GM18511 (cell line): ENCODE results near the gene DNAAF5.

Experiments used
- ATAC-seq: cut with Tn5 transposase; IDR thresholded peaks from one replicate; pipeline ENCODE4 v1.9.1; 2021; ENCODE audit warnings: mild to moderate bottlenecking, moderate library complexity; ENCODE audit not compliant: unreplicated experiment

DNAAF5 gene

DNA sequence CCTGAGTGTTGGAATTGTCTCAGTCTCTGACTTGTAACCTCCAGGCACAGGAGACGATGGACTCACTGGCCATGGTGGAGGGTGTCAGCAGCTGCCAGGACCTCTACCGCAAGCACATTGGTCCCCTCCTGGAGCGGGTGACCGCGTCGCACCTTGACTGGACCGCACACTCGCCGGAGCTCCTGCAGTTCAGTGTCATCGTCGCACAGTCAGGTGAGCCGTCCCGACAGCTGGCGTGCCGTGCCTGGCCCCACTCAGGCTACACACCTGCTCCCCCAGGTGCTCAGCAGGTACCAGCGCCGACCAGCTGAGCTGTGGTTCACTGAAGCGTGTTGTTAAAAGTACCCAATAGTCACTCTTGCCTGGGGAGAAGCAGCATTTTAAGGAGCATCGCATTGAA is 37.3 kb downstream of the DNAAF5 start:
- ATAC-seq, result no peak

DNA sequence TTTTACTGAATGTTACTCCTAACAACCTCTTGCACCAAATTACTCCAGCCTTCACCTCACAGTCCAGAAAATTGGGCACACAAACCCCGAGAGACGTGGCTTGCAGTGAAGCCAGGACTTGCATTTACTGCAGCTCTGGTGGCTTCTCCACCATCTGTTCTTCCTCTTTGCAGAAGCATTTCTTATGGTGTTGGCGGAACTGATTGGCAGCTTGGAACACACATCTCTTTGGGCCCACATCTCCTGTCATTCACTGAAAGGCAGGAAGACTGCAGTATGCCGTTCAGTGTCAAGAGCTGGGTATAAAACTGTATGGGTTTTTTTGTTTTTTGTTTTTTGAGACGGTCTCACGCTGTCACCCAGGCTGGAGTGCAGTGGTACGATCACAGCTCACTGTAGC is 38.9 kb downstream of the DNAAF5 start:
- ATAC-seq, result no peak

DNA sequence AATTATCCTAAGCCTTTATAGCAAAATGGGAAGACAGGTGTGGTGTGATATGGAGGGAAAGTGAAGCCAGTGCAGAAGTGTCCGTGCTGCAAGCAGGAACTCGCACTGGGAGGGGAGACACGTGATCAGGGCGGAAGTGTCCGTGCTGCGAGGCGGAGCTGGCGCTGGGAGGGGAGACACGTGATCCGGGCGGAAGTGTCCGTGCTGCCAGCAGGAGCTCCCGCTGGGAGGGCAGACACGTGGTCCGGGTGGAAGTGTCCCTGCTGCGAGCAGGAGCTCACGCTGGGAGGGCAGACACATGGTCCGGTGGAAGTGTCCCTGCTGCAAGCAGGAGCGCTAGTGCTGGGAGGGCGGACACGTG is 41.1 kb downstream of the DNAAF5 start:
- no peak for ATAC-seq

DNA sequence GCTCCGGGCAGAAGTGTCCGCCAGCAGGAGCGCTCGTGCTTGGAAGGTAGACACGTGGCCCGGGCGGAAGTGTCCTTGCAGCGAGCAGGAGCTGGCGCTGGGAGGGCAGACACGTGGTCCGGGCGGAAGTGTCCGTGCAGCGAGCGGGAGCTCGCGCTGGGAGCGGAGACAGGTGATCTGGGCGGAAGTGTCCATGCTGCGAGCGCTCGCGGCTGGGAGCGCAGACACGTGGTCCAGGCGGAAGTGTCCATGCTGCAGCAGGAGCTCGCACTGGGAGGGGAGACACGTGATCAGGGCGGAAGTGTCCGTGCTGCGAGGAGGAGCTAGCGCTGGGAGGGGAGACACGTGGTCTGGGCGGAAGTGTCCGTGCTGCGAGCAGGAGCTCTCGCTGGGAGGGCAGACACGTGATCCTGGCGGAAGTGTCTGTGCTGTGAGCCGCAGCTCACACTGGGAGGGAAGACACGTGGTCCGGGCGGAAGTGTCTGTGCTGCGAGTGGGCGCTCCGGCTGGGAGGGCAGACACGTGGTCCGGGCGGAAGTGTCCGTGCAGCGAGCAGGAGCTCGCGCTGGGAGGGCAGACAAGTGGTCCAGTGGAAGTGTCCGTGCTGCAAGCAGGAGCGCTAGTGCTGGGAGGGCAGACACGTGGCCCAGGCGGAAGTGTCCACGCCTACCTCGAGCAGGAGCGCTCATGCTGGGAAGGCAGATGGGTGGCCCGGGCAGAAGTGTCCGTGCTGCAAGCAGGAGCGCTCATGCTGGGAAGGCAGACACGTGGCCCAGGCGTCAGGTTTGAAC is 41.6 kb downstream of the DNAAF5 start:
- no peak for ATAC-seq

DNA sequence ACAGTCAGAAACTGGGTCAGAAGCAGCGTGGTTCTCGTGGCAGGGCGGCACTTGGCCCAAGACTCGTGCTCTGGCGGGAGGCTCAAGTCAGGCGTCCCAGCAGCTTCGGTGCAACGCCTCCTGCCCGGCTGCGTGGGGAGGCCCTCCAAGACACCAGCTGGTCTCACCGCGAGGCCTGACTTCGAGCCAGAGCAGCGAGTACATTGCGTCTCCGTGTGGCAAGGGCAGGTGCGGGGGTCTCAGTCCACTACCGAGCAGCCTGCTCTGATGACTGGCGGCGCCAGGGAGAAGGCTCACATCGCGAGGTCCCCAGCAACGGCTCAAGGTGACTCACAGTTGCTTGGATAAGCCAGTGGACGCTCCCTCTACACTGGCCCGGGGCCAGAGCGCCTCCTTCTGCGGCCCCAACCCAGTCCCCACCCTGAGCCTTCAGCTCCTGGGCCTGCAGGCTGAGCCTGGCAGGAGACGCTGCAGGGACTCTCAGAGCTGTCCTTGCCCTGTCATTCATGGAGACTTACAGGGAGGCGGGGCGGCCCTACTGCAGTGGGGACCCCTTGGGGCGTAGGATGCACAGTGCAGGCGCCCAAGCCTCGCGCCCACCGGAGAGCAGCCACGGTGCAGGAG is 42.5 kb downstream of the DNAAF5 start:
- ATAC-seq, result no peak

DNA sequence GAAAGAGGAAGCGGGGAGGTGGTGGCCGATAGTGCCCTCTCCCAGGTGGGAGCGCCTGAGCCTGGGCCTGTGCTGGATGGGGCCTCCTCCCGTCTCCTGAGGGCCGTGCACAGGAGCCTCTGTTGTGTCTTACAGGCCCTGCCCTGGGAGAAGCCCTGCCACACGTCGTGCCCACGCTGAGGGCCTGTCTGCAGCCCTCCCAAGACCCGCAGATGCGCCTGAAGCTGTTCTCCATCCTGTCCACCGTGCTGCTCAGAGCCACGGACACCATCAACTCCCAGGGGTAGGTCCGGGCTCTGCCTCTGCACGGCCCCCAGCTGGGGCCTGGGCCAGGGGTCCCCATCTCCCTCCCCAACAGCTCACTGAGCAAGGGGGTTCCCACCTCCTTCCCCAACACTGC is 43.8 kb downstream of the DNAAF5 start:
- ATAC-seq, result no peak

DNA sequence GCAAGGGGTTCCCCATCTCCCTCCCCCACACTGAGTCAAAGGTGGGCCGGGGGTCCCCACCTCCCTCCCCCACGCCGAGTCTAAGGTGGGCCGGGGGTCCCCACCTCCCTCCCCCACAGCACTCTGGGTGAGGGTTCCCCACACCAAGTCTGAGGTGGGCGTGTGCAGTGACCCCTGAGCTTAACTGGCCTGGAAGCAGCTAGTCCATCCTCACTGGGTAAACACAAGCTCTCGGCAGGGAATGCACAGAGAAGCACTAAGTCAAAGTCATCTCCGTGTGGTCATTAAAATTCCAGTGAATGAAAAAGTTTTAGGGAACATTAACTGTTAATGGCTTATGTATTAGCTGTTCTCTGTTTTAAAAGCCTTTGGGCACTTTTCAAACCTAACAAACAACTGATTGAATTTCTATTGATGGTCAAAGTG is 44.3 kb downstream of the DNAAF5 start:
- ATAC-seq, result no peak

DNA sequence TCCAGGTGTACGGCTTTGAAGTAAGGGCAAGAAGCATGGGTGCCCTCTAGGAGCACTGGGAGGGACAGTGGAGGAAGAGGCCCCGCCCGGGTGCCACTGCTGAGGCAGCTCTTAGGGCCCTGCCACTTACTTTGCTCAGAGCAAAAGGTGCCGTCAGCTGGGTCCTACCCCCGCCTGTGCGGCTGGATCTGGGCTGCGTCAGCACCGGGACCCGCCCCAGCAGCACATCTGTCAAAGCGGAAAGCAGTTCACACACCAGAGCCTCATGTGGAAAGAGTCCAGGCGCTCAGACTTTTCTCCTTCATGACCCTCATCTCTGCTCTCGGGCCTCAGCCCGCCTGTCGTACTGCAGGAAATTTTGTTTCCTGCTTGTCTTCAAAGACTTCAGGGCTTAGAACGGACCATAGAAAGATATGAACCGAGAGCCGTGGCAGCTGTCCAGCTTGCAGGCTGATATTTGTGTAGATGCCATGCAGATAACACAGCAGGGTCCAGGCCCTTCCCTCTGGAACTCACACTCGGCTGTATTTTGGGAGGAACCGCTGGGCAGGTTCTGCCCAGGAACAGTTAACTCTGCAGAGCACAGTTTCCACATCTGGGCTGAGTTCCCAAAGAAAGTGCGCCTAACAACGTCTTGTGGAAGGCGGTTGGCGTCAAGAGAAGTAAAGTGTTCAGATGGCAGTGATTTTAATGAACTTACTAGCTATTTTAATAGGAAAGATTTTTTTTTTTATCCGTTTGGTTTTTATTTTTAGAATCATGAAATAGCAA is 44.9 kb downstream of the DNAAF5 start:
- no peak for ATAC-seq

DNA sequence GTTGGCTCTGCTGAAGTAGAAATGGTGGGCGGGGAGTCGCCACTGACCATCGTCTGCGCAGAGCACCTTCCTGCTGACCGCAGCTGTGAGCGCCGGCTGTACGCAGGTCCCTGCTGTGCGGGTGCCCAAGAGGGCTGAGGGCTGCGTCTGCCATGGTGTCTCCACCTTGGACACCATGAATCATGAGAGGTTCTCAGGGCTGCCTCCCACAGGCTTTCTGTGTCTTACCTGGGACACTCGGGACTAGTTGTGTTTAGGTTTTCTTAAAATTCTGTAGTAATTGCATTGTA is 45.5 kb downstream of the DNAAF5 start:
- no peak for ATAC-seq

DNA sequence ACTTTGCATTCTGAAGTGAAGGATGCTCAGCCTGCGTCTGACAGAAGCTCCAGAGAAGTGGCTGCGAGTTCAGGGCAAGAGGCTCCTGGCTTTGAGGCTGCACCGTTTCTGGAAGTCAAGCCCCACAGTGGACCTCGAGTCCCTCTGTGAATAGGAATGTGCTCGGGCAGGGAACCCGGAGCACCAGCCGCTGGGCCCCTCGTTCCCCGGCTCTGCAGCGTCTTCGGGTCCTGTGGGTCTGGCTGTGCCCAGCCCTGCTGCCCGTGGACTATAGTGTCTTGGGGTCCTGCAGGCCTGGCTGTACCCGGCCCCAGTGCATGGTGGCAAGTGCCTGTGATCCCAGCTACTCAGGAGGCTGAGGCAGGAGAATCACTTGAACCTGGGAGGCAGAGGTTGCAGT is 45.9 kb downstream of the DNAAF5 start:
- no peak for ATAC-seq

DNA sequence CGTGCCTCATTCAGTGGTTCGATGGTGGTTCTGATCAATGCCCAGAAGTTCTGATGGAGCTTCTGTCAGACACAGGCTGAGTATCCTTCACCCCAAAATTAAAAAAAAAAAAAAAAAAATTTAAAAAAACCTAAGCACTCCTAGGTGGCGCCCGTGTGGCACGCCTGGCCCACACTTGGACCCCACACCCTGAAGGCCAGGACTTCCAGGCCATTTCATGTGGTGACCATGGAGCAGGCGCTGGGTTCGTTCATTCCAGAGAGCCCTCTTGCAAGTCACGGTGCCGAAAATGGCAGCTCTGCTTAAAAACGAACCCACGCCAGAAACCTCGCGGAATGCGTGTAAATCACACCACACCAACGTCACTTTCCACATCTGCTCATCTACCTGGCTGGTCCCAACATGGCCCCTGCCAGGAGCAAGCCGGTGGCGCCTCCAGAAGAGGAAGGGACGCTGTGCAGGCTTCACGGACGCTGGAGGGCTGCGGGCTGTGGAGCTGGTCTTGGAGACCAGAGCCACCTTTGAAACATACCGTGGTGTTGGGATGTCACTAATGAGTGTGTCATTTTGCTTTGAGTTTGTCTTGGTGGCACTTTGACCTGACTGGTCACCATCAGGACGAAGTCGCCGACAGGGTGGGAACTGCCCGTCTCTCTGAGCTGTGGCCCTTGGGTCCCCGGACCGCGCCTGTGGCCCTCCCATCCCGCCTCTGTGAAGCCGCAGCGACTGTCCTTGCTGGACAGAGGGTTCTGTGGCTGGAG is 46.5 kb downstream of the DNAAF5 start:
- ATAC-seq, result no peak

DNA sequence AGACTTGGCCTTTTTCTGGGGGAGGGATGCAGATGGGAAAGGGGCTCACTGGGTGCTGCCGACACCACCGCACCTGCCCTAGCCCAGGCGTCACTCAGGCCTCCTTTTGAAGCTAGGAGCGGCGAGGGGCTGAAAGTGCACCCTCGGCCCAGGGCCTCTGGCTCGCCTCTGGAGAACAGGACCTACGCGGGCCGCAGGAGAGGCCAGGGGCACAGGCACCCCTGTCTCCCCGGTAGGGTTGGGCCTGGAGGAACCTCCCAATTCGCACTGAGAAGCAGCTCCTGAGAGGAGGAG is 47.1 kb downstream of the DNAAF5 start:
- ATAC-seq, result no peak

DNA sequence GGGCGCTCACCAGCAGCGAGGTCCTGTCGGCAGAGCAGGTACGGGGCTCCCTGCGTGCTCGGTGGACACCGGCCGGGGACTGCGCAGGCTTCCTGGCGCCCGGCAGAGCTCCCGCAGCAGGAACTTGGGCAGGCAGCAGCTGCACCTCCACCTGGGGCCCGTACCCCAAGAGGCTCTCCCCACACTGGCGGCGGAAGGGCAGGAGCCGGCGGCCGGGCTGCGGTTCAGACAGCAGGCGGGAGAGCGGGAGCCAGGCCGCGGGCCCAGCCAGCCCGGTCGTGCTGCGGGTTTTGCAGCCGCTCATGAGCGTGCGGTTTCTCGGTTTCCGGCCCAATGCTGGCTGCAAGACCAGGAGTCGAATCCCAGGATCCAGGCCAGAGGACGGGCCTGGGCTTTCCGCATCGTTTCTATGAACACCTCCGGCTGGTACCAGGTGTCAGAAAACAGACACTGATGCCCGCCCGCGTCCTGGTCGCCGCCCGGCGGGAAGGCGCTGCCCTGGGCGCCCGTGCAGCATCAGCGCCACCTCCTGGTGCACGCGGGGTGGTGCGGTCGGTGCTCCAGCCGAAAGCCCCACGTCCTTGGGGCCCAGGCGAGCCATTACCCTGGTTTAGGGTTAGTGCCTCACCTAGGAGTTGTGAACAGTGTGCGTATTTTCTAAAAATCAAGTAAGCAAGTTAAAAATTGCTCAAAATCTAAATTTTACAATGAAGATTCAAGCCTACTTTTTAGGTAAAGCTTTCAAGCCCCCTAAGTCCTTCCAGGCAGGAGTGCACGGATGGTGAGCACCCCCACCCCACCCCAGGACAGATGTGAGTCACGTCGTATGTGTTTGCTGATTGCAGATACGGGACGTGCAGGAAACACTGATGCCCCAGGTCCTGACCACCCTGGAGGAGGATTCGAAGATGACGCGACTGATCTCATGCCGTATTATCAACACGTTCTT is 47.9 kb downstream of the DNAAF5 start:
- no peak for ATAC-seq

DNA sequence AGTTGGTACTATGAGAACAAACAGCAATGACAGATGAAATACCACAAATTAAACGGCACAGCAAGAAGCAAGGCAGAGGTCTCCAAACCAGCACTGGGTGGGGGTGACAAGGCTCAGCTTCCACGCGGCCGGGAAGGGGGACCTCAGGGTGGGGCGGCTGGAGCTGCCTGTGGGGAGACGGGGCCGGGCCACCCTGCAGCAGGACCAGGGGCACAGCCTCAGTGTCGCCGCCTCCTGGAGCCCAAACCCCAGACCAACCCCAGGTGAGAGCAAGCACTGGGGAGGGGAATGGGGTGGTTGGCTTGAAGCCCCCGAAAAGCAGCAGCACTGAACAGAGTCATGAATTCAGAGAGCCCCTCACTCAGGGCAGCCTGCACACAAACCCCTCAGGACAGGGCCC is 49.9 kb downstream of the DNAAF5 start:
- ATAC-seq, result no peak

DNA sequence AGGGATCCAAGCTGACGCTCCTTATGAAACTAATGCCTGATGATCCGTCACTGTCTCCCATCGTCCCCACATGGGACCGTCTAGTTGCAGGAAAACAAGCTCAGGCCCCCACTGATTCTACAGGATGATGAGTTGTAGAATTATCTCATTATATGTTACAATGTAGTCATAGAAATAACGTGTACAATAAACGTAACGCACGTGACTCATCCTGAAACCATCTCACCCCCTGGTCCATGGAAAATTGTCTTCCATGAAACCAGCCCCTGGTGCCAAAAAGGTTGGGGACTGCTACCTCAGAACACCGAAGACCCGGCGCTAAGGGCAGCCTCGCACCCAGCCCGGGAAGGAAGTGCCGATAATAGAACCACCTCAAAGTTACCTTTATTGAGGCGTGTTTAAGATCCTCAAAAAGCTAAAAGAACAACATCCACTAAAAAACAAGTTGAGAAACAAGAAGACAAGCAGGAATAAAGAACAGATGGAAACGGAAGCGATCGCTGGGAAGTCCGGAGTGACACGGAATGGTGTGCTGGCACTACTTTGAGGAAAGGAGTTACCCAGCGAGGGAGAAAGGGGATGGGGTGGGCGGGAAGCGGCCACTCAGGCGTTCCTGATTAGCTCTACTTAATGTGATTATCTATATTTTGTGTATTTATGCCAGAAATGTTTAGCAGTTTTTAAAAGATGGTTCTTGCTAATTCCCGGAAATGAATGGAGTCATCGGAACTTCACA is 50.7 kb downstream of the DNAAF5 start:
- ATAC-seq, result no peak

DNA sequence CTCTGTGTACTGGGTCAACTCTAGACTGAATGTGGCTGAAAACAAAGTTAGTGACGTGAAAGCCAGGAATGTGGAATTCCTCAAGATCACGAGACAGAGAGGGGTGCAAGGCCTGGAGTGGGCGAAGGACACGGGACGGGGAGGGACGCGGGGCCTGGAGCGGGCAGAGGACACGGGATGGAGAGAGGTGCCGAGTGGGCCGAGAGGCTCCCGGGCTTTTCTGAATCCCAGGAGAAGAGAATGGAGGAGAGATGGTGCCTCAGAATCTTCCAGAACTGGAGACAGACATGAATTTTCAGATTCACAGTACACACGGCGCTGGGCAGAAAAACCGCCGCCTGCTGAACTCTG is 51.2 kb downstream of the DNAAF5 start:
- no peak for ATAC-seq

DNA sequence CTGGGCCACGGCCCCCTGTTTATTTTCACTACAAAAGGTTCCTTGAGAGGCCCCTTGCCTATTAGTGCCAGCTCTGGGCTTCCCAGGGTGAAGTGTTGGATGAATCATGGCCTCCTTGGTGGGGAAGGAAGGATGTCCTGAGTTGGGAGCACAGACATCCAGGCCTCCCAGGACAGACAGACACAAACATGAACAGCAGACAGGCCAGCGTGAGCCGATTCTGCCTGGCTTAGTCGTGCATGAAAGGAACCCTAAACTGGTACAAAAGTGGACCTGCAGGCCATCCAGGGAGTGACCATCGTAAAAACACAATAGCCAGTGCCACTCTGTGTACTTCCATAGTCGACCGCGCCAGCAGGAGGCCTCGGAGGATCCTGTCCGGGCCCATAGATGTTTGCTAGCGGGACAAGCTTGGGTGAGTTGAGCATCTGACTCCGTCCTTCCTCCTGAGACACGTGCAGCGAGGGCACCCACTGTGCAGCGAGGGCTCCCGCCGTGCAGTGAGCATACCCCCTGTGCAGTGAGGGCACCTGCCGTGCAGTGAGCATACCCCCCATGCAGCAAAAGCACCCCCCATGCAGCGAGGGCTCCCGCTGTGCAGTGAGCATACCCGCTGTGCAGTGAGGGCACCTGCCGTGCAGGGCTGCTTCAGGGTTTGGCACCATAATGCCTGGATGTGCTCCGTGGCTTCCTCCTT is 51.9 kb downstream of the DNAAF5 start:
- ATAC-seq, result no peak

DNA sequence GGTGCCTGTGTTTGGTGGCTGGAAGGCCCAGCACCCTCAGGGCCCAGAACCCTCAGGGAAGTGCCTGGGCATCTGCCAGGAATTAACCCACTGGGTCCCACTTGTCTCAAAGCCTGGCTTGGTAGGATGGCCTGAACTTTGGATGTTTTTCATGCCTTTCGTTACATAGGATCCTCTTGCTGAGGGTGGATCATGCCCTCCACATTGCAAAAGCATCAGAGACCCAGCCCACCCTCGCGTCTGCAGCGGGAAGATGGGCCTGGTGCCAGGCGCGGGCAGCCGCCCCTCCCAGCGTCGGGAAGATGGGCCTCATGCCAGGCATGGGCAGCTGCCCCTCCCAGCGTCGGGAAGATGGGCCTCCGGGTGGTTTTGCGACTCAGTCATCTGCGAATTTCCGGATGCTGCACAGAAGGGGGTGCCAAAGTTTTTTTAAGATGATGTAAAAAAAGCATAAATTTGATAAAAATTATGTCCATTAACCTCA is 52.5 kb downstream of the DNAAF5 start:
- ATAC-seq, result no peak

DNA sequence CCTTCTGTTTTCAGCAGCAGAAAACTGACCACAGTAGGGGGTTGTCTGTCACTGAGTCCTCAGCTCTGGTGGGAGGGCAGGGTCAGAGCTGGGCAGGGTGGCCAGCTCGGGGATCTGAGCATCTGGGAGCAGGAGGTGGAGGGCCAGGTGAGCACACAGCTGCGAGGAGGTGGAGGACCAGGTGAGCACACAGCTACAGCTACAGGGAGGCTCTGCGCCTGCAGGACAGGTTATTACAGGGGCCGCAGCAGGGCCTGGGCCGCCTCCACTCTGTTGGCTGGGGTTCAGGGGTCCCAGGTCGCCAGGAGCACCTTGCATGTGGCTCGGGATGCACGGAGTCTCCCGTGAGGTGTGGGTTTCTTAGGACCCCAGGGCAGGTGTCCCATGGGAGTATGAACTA is 53.0 kb downstream of the DNAAF5 start:
- ATAC-seq, result no peak
